ENCODE results near the gene COTL1. TPM values are rescaled to one million over a fixed set of nuclear protein-coding genes. Genes with fewer than 3 reads are reported as not detected.

COTL1 gene
- polyA plus RNA-seq, 4 donors: 43.6 to 166 (median 94.3) TPM

GRCh38 chr16:84552135-84552534 lies 65.7 kb downstream of the COTL1 start:
- Histone ChIP-seq H3K36me3 (ENCODE audit: control insufficient read depth in 3 of 3, insufficient read depth in 2 of 3, low read depth in 1 of 3, low read length in 3 of 3) (no peaks in the 10 kb centered on the region), H3K27ac (ENCODE audit: low read depth in 1 of 3, low read length in 2 of 3) (peak overlapping the region in 1 of 3 donors; percentile 26), H3K4me1 (ENCODE audit: control insufficient read depth in 3 of 3, insufficient read depth in 2 of 3, low read depth in 1 of 3, low read length in 2 of 3) (peaks cover 0 to 3% (median 0%) of the 10 kb centered on the region in 3 donors), H3K4me3 (ENCODE audit: low read depth in 1 of 3, low read length in 3 of 3) (peak overlapping the region in 1 of 3 donors; percentile 14), H3K9me3 (ENCODE audit: control insufficient read depth in 2 of 2, insufficient read depth in 1 of 2, low read depth in 1 of 2, low read length in 1 of 2) (no peaks in the 10 kb centered on the region), H3K27me3 (ENCODE audit: control insufficient read depth in 3 of 3, insufficient read depth in 3 of 3, low read length in 3 of 3) (peaks cover 0 to 3% (median 0%) of the 10 kb centered on the region in 3 donors)
- WGBS, 3 donors: 49 to 76% (median 69%) methylated on average over 4 of the region's 4 CpGs
- DNase-seq (no peak), FAIRE-seq (no peak)

- WGBS, 3 donors: 65 to 71% (median 69%) methylated on average over 4 of the region's 4 CpGs
- H3K9me3 ChIP-seq (ENCODE audit: control insufficient read depth in 2 of 2, insufficient read depth in 1 of 2, low read depth in 1 of 2, low read length in 1 of 2): no peaks in the 10 kb centered on the region
- H3K27ac ChIP-seq (ENCODE audit: low read depth in 1 of 3, low read length in 2 of 3): peak overlapping the region in 1 of 3 donors; percentile 22
- no peak overlapping the region for H3K4me3 ChIP-seq (ENCODE audit: low read depth in 1 of 3, low read length in 3 of 3)
- H3K27me3 ChIP-seq (ENCODE audit: control insufficient read depth in 3 of 3, insufficient read depth in 3 of 3, low read length in 3 of 3): peaks cover 0 to 3% (median 0%) of the 10 kb centered on the region in 3 donors
- DNase-seq: no peak
- H3K36me3 ChIP-seq (ENCODE audit: control insufficient read depth in 3 of 3, insufficient read depth in 2 of 3, low read depth in 1 of 3, low read length in 3 of 3): no peaks in the 10 kb centered on the region
- no peaks in the 10 kb centered on the region for H3K4me1 ChIP-seq (ENCODE audit: control insufficient read depth in 3 of 3, insufficient read depth in 2 of 3, low read depth in 1 of 3, low read length in 2 of 3)
- FAIRE-seq: no peak
Measured at GRCh38 chr16:84550096-84550495, 67.8 kb downstream of the COTL1 start.

GRCh38 chr16:84548971-84549844 lies 68.7 kb downstream of the COTL1 start:
- Histone ChIP-seq H3K4me1 (ENCODE audit: control insufficient read depth in 3 of 3, insufficient read depth in 2 of 3, low read depth in 1 of 3, low read length in 2 of 3) (peaks cover 0 to 4% (median 0%) of the 10 kb centered on the region in 3 donors), H3K27ac (ENCODE audit: low read depth in 1 of 3, low read length in 2 of 3) (peak overlapping the region in 2 of 3 donors; percentile 22 to 90), H3K4me3 (ENCODE audit: low read depth in 1 of 3, low read length in 3 of 3) (peak overlapping the region in 1 of 3 donors; percentile 2), H3K9me3 (ENCODE audit: control insufficient read depth in 2 of 2, insufficient read depth in 1 of 2, low read depth in 1 of 2, low read length in 1 of 2) (no peaks in the 10 kb centered on the region), H3K27me3 (ENCODE audit: control insufficient read depth in 3 of 3, insufficient read depth in 3 of 3, low read length in 3 of 3) (peaks cover 0 to 3% (median 0%) of the 10 kb centered on the region in 3 donors), H3K36me3 (ENCODE audit: control insufficient read depth in 3 of 3, insufficient read depth in 2 of 3, low read depth in 1 of 3, low read length in 3 of 3) (no peaks in the 10 kb centered on the region)
- DNase-seq (peak in 1 of 2 donors; percentile 40), FAIRE-seq (no peak)
- WGBS, 3 donors: 63 to 79% (median 74%) methylated on average over 25 of the region's 25 CpGs

GRCh38 chr16:84548508-84548907 lies 69.4 kb downstream of the COTL1 start:
- Histone ChIP-seq H3K27ac (ENCODE audit: low read depth in 1 of 3, low read length in 2 of 3) (peak overlapping the region in 1 of 3 donors; percentile 90), H3K27me3 (ENCODE audit: control insufficient read depth in 3 of 3, insufficient read depth in 3 of 3, low read length in 3 of 3) (peaks cover 0 to 3% (median 0%) of the 10 kb centered on the region in 3 donors), H3K4me3 (ENCODE audit: low read depth in 1 of 3, low read length in 3 of 3) (no peak overlapping the region), H3K36me3 (ENCODE audit: control insufficient read depth in 3 of 3, insufficient read depth in 2 of 3, low read depth in 1 of 3, low read length in 3 of 3) (no peaks in the 10 kb centered on the region), H3K9me3 (ENCODE audit: control insufficient read depth in 2 of 2, insufficient read depth in 1 of 2, low read depth in 1 of 2, low read length in 1 of 2) (no peaks in the 10 kb centered on the region), H3K4me1 (ENCODE audit: control insufficient read depth in 3 of 3, insufficient read depth in 2 of 3, low read depth in 1 of 3, low read length in 2 of 3) (peaks cover 0 to 6% (median 0%) of the 10 kb centered on the region in 3 donors)
- WGBS, 3 donors: 64 to 84% (median 74%) methylated on average over 8 of the region's 8 CpGs
- FAIRE-seq (no peak), DNase-seq (no peak)

- Histone ChIP-seq H3K4me1 (ENCODE audit: control insufficient read depth in 3 of 3, insufficient read depth in 2 of 3, low read depth in 1 of 3, low read length in 2 of 3) (peaks cover 0 to 6% (median 0%) of the 10 kb centered on the region in 3 donors), H3K9me3 (ENCODE audit: control insufficient read depth in 2 of 2, insufficient read depth in 1 of 2, low read depth in 1 of 2, low read length in 1 of 2) (no peaks in the 10 kb centered on the region), H3K4me3 (ENCODE audit: low read depth in 1 of 3, low read length in 3 of 3) (no peak overlapping the region), H3K27ac (ENCODE audit: low read depth in 1 of 3, low read length in 2 of 3) (no peak overlapping the region), H3K27me3 (ENCODE audit: control insufficient read depth in 3 of 3, insufficient read depth in 3 of 3, low read length in 3 of 3) (peaks cover 0 to 3% (median 0%) of the 10 kb centered on the region in 3 donors), H3K36me3 (ENCODE audit: control insufficient read depth in 3 of 3, insufficient read depth in 2 of 3, low read depth in 1 of 3, low read length in 3 of 3) (no peaks in the 10 kb centered on the region)
- 77 to 84% (median 83%) methylated on average over 12 of the region's 12 CpGs for WGBS, 3 donors
- no peak for FAIRE-seq
- DNase-seq: no peak
Measured at GRCh38 chr16:84547546-84548061, 70.3 kb downstream of the COTL1 start.

GRCh38 chr16:84546669-84547545 lies 71.0 kb downstream of the COTL1 start:
- H3K27me3 ChIP-seq (ENCODE audit: control insufficient read depth in 3 of 3, insufficient read depth in 3 of 3, low read length in 3 of 3): peaks cover 0 to 3% (median 0%) of the 10 kb centered on the region in 3 donors
- peaks cover 0 to 6% (median 0%) of the 10 kb centered on the region in 3 donors for H3K4me1 ChIP-seq (ENCODE audit: control insufficient read depth in 3 of 3, insufficient read depth in 2 of 3, low read depth in 1 of 3, low read length in 2 of 3)
- DNase-seq: no peak
- H3K27ac ChIP-seq (ENCODE audit: low read depth in 1 of 3, low read length in 2 of 3): no peak overlapping the region
- H3K9me3 ChIP-seq (ENCODE audit: control insufficient read depth in 2 of 2, insufficient read depth in 1 of 2, low read depth in 1 of 2, low read length in 1 of 2): no peaks in the 10 kb centered on the region
- no peak overlapping the region for H3K4me3 ChIP-seq (ENCODE audit: low read depth in 1 of 3, low read length in 3 of 3)
- 75 to 88% (median 82%) methylated on average over 22 of the region's 22 CpGs for WGBS, 3 donors
- no peaks in the 10 kb centered on the region for H3K36me3 ChIP-seq (ENCODE audit: control insufficient read depth in 3 of 3, insufficient read depth in 2 of 3, low read depth in 1 of 3, low read length in 3 of 3)
- no peak for FAIRE-seq

- Histone ChIP-seq H3K27ac (ENCODE audit: low read depth in 1 of 3, low read length in 2 of 3) (no peak overlapping the region), H3K36me3 (ENCODE audit: control insufficient read depth in 3 of 3, insufficient read depth in 2 of 3, low read depth in 1 of 3, low read length in 3 of 3) (no peaks in the 10 kb centered on the region), H3K4me1 (ENCODE audit: control insufficient read depth in 3 of 3, insufficient read depth in 2 of 3, low read depth in 1 of 3, low read length in 2 of 3) (peaks cover 0 to 6% (median 0%) of the 10 kb centered on the region in 3 donors), H3K27me3 (ENCODE audit: control insufficient read depth in 3 of 3, insufficient read depth in 3 of 3, low read length in 3 of 3) (peaks cover 0 to 3% (median 0%) of the 10 kb centered on the region in 3 donors), H3K4me3 (ENCODE audit: low read depth in 1 of 3, low read length in 3 of 3) (no peak overlapping the region), H3K9me3 (ENCODE audit: control insufficient read depth in 2 of 2, insufficient read depth in 1 of 2, low read depth in 1 of 2, low read length in 1 of 2) (no peaks in the 10 kb centered on the region)
- FAIRE-seq (no peak), DNase-seq (no peak)
- WGBS, 3 donors: 76 to 86% (median 79%) methylated on average over 12 of the region's 12 CpGs
Measured at GRCh38 chr16:84545114-84545737, 72.7 kb downstream of the COTL1 start.

All from small intestine (tissue), 7 donors.